K562 (cell line): ENCODE measurements around the gene DAGLB. TPM values are rescaled to one million over a fixed set of nuclear protein-coding genes. Genes with fewer than 3 reads are reported as not detected.
A peak's percentile ranks its signal among the peaks of the same experiment; 100 is the strongest.

Source experiments
- ATAC-seq: fragments of 200-7000 bp; cut with Tn5 transposase; 3 replicates; pipeline ENCODE4 v1.9.1; 2020; ENCODE audit warnings: moderate library complexity
- BruUV-seq: library from RNA; stranded (reverse); fragments of 400-500 nt; replicated peaks from 2 replicates; lab custom pipeline; 2021; lab: Mats Ljungman, UMichigan
- CTCF ChIA-PET: fragments of 300-600 bp; formaldehyde crosslinking; extraction: SDS; loops from one replicate; lab custom pipeline; 2021; ENCODE audit warnings: low intra/inter-chr PET ratio; lab: Yijun Ruan, JAX
- POLR2A ChIA-PET: fragments of 300-600, 350-650 bp; sonication (Branson Sonifier 250); formaldehyde crosslinking; extraction: SDS; loops from one replicate; lab custom pipeline; 2021; ENCODE audit warnings: antibody characterized with exemption, inconsistent platforms; lab: Yijun Ruan, JAX
- DNase-seq, 4 experiments: peaks; one replicate each; pipeline versions ENCODE4 v3.0.0 to v3.0.0-alpha.2; 2011 to 2018; ENCODE audit warnings: low spot score in 3 of 4, mixed read lengths in 3 of 4; ENCODE audit errors: extremely low read depth in 1 of 4
- FAIRE-seq: peaks from 2 replicates; lab custom pipeline; 2011; peaks lifted over from hg19 to GRCh38; lab: Jason Lieb, UNC
- H2AFZ ChIP-seq: 2 replicates; pipeline ENCODE4 v1.6.0; 2011; ENCODE audit warnings: low read depth, low read length, control low read depth, inconsistent platforms
- H3K27ac ChIP-seq: fragments of 200-600 bp; 3 replicates; pipeline ENCODE4 v1.8.0; 2011; ENCODE audit warnings: low read depth, mild to moderate bottlenecking, control low read depth, inconsistent platforms, low read length, moderate library complexity, mixed read lengths; ENCODE audit errors: extremely low read depth
- H3K27me3 ChIP-seq, 2 experiments: fragments of 300-600 bp in 1 of 2; 2 replicates in 1 of 2; 3 replicates in 1 of 2; pipeline versions ENCODE4 v1.6.0 to v1.8.0; 2011; ENCODE audit warnings: inconsistent platforms in 2 of 2, low read length in 2 of 2, mild to moderate bottlenecking in 1 of 2, mixed read lengths in 1 of 2, moderate library complexity in 1 of 2; ENCODE audit not compliant: control insufficient read depth in 2 of 2, insufficient read depth in 2 of 2
- H3K36me3 ChIP-seq: fragments of 300-600 bp; 3 replicates; pipeline ENCODE4 v1.8.0; 2011; ENCODE audit warnings: mild to moderate bottlenecking, low read length, inconsistent platforms; ENCODE audit not compliant: control insufficient read depth, insufficient read depth
- H3K4me1 ChIP-seq, 2 experiments: fragments of 200-600 bp in 1 of 2; replicated peaks in 1 of 2; 2 replicates in 1 of 2; 3 replicates in 1 of 2; pipeline versions ENCODE4 v1.5.1 to v1.8.0; 2011; ENCODE audit warnings: inconsistent platforms in 2 of 2, low read length in 2 of 2, mild to moderate bottlenecking in 1 of 2, mixed read lengths in 1 of 2, moderate library complexity in 1 of 2; ENCODE audit not compliant: control insufficient read depth in 2 of 2, insufficient read depth in 2 of 2
- H3K4me2 ChIP-seq: 2 replicates; pipeline ENCODE4 v1.6.1; 2011; ENCODE audit warnings: low read length, control low read depth, inconsistent platforms, mixed read lengths; ENCODE audit not compliant: insufficient read depth
- H3K4me3 ChIP-seq: fragments of 200-600 bp; sonication (generic), shearing (Covaris generic); 2 replicates; pipeline ENCODE4 v1.5.1; 2016; ENCODE audit warnings: control low read depth, inconsistent platforms
- H3K79me2 ChIP-seq: fragments of 200-600 bp; 3 replicates; pipeline ENCODE4 v1.8.0; 2011; ENCODE audit warnings: low read length, inconsistent platforms; ENCODE audit not compliant: control insufficient read depth, insufficient read depth
- H3K9ac ChIP-seq, 2 experiments: 2 replicates each; pipeline versions ENCODE4 v1.6.0 to v1.6.1; 2011; ENCODE audit warnings: low read depth in 2 of 2, low read length in 2 of 2, control low read depth in 1 of 2, inconsistent platforms in 1 of 2, mild to moderate bottlenecking in 1 of 2, mixed read lengths in 1 of 2; ENCODE audit not compliant: insufficient read depth in 1 of 2
- H3K9me1 ChIP-seq: one replicate; pipeline ENCODE4 v1.6.0; 2011; ENCODE audit warnings: inconsistent platforms, mild to moderate bottlenecking, low read length, moderate library complexity; ENCODE audit not compliant: control insufficient read depth, insufficient read depth
- H3K9me3 ChIP-seq: replicated peaks from 2 replicates; pipeline ENCODE4 v1.5.1; 2011; ENCODE audit warnings: low read depth, low read length, inconsistent platforms; ENCODE audit not compliant: control insufficient read depth, insufficient read depth
- H4K20me1 ChIP-seq: replicated peaks from 2 replicates; pipeline ENCODE4 v1.6.1; 2011; ENCODE audit warnings: low read length, inconsistent platforms, mixed read lengths; ENCODE audit not compliant: control insufficient read depth, insufficient read depth
- ATF3 ChIP-seq, 2 experiments: fragments of 450-650 bp in 1 of 2; sonication (generic) in 1 of 2; formaldehyde crosslinking in 1 of 2; IDR thresholded peaks in 1 of 2; conservative IDR thresholded peaks in 1 of 2; 2 replicates each; pipeline versions ENCODE4 v1.6.1 to v1.8.1; 2016 to 2023; ENCODE audit warnings: mild to moderate bottlenecking in 2 of 2, moderate library complexity in 2 of 2, inconsistent platforms in 1 of 2, missing genetic modification reagents in 1 of 2
- FOXA1 ChIP-seq: fragments of 450-650 bp; IDR thresholded peaks from 2 replicates; pipeline ENCODE4 v1.6.1; 2016; ENCODE audit warnings: mild to moderate bottlenecking, borderline replicate concordance
- FOXJ2 ChIP-seq: fragments of 200-800 bp; sonication (Bioruptor generic); IDR thresholded peaks from 2 replicates; pipeline ENCODE4 v1.6.1; 2016; ENCODE audit warnings: missing genetic modification characterization, missing compliant biosample characterization
- TRIM28 ChIP-seq: fragments of 450-650 bp; IDR thresholded peaks from 2 replicates; pipeline ENCODE4 v1.6.1; 2017
- USF1 ChIP-seq: sonication (generic); formaldehyde crosslinking; IDR thresholded peaks from 2 replicates; pipeline ENCODE4 v1.9.0; 2022; ENCODE audit warnings: mild to moderate bottlenecking, missing genetic modification reagents
- XRCC3 ChIP-seq: fragments of 450-650 bp; IDR thresholded peaks from 2 replicates; pipeline ENCODE4 v1.6.1; 2017; ENCODE audit warnings: mild to moderate bottlenecking, moderate library complexity
- WGBS: fragments of 100-300 bp; shearing (Covaris generic); methylation state at CpG from one replicate; pipeline ENCODE4 v1.1.6; 2016; ENCODE audit warnings: low coverage, mixed read lengths; ENCODE audit not compliant: insufficient coverage; ENCODE audit errors: missing lambda C conversion rate; 5-methylcytosine and 5-hydroxymethylcytosine counted together
- in situ Hi-C: fragments of 300-500 bp; cut with MboI; formaldehyde crosslinking; loops from 4 replicates; pipeline ENCODE4 v1.15.0; 2018; ENCODE audit warnings: inconsistent platforms, mixed read lengths
- intact Hi-C: fragments of 100-400 bp; cut with micrococcal nuclease; formaldehyde crosslinking; loops from 2 replicates; pipeline ENCODE4 v1.14.2; 2022
- polyA plus RNA-seq, 8 experiments: library from polyadenylated mRNA; depleted of rRNA in 4 of 8; stranded (reverse) in 5 of 8; unstranded in 3 of 8; fragments of >200 nt; fragmentation: Nextera tagmentation in 2 of 8; fragmentation: Illumina TruSeq in 1 of 8; extraction: Ambion mirVana in 2 of 8; extraction: Trizol in 1 of 8; gene quantifications; 2 replicates each; pipeline versions ENCODE4 v1.2.1 to v1.2.3, GENCODE V29; 2011 to 2014; ENCODE audit warnings: inconsistent platforms in 1 of 8, missing spikeins in 1 of 8
- total RNA-seq, 7 experiments: library from RNA; depleted of rRNA in 6 of 7; stranded (reverse); fragments of >200 nt in 6 of 7; fragmentation: Illumina TruSeq in 2 of 7; extraction: Trizol in 2 of 7; gene quantifications; 2 replicates each; pipeline versions ENCODE4 v1.2.1 to v1.2.3, GENCODE V29; 2011 to 2021; ENCODE audit warnings: low replicate concordance in 1 of 7

The DAGLB gene
- total and polyA plus RNA-seq, 9 of the 15 experiments (the other 6 are each of a cell fraction or from before 2014, with no cell fraction given), result 0.92 to 16.4 (median 9.3) TPM

DNA sequence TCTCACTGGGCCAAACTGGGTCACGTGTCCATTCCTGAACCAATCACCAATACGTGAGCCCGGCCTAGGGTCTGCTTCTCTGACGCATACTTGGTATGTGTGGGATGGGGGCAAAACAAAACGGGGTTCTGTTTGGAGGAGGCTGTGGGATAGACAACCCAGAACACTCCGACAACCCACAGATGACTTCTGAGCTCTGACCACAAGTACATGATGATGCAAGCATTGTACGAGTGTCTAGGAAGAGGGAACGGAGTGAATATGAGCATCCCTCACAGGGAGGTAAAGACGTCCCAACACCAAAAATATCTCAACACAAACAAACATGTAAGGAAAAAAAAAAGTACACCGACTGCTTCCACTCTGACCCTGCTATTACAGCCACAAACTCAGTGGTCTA, 5.6 kb downstream of the DAGLB start:
- ATAC-seq (no peak), FAIRE-seq (no peak), DNase-seq (no peak)
- POLR2A ChIA-PET, result no interaction called here
- Histone ChIP-seq H3K9ac (0 out of 4 replicates have a peak overlapping the region, but pooled peaks of 1 of the 2 experiments have one; percentile 19), H3K4me3 (no peak overlapping the region), H4K20me1 (no peaks in the 10 kb centered on the region), H3K9me1 (no peaks in the 10 kb centered on the region), H3K36me3 (peaks cover 45% of the 10 kb centered on the region), H3K4me1 (peaks cover 0 to 6% of the 10 kb centered on the region in 2 experiments; a peak in 2 of 5 replicates), H3K9me3 (no peaks in the 10 kb centered on the region), H3K4me2 (no peak overlapping the region), H3K79me2 (peaks cover 34% of the 10 kb centered on the region), H3K27ac (no peak overlapping the region), H2AFZ (no peak overlapping the region), H3K27me3 (no peaks in the 10 kb centered on the region)
- intact Hi-C loops (no loop called here), in situ Hi-C loops (no loop called here)
- TF ChIP-seq XRCC3 (no peak), TRIM28 (no peak), USF1 (CRISPR knock-in tag) (0 out of 2 replicates have a peak, but pooled peaks have one; percentile 16), FOXA1 (no peak), ATF3 (IDR thresholded peaks at IDR 0.05) (0 out of 2 replicates have a peak, but pooled peaks have one; percentile 12), ATF3 (CRISPR knock-in tag; conservative IDR thresholded peaks at IDR 0.05) (no peak), FOXJ2 (no peak)
- CTCF ChIA-PET, result no interaction called here
- no TSS peak for BruUV-seq
- WGBS, result 88% methylated on average over 10 of the region's 10 CpGs
